ENCODE data around the gene GALNT18. TPM values are rescaled to one million over a fixed set of nuclear protein-coding genes. Genes with fewer than 3 reads are reported as not detected.

The GALNT18 gene
- total and polyA plus RNA-seq, 2 of the 4 experiments (the other 2 are of a cell fraction), result 9.5 to 11.3 TPM

- Histone ChIP-seq H2AFZ (replicated peaks; ENCODE audit: low read length, poor library complexity) (no peak overlapping the region), H4K91ac (ENCODE audit: insufficient read depth, low read depth, low read length) (no peak overlapping the region), H3K18ac (ENCODE audit: low read depth, low read length) (no peak overlapping the region), H4K8ac (ENCODE audit: low read depth in 2 of 2, low read length in 2 of 2) (no peak overlapping the region), H2BK20ac (ENCODE audit: low read depth, low read length) (no peak overlapping the region), H4K5ac (ENCODE audit: low read depth, low read length) (no peak overlapping the region), H2BK120ac (ENCODE audit: low read depth, low read length) (no peak overlapping the region), H3K23ac (ENCODE audit: low read depth, low read length) (no peak overlapping the region), H3K56ac (ENCODE audit: extremely low read depth, insufficient read depth, low read length) (no peak overlapping the region), H3K4ac (ENCODE audit: low read depth, low read length) (no peak overlapping the region), H3K27me3 (ENCODE audit: control insufficient read depth, insufficient read depth, low read length) (peaks cover 9% of the 10 kb centered on the region), H3K9me3 (ENCODE audit: control insufficient read depth, insufficient read depth, low read length) (no peaks in the 10 kb centered on the region), H2AK9ac (replicated peaks; ENCODE audit: low read depth, low read length, poor library complexity) (no peak overlapping the region), H3K9ac (ENCODE audit: low read depth, low read length) (no peak overlapping the region), H3K4me3 (ENCODE audit: insufficient read depth, low read depth, low read length) (no peak overlapping the region), H4K20me1 (ENCODE audit: insufficient read depth, low read length) (no peaks in the 10 kb centered on the region), H3K14ac (replicated peaks; ENCODE audit: low read depth, low read length) (no peak overlapping the region), H3K36me3 (ENCODE audit: control insufficient read depth, insufficient read depth, low read length) (no peaks in the 10 kb centered on the region), H3K9me1 (ENCODE audit: insufficient read depth, low read length) (no peaks in the 10 kb centered on the region), H3K27ac (ENCODE audit: insufficient read depth, low read length) (no peak overlapping the region), H3K79me1 (ENCODE audit: low read depth in 1 of 2, low read length in 2 of 2) (no peaks in the 10 kb centered on the region), H2AK5ac (ENCODE audit: low read depth, low read length) (no peak overlapping the region), H2BK5ac (ENCODE audit: low read depth, low read length, poor library complexity, severe bottlenecking) (no peak overlapping the region), H3K4me2 (ENCODE audit: low read depth, low read length) (no peak overlapping the region), H3K4me1 (ENCODE audit: control insufficient read depth, insufficient read depth, low read length) (peaks cover 10% of the 10 kb centered on the region), H2BK15ac (ENCODE audit: low read depth, low read length) (no peak overlapping the region)
- intact Hi-C loops (cut with micrococcal nuclease), result no loop called here
- CTCF ChIA-PET, result no interaction called here
- DNase-seq, result no peak
- dilution Hi-C loops (cut with HindIII; ENCODE audit: low sequenced_read_pairs, unreplicated experiment), result no loop called here
- no peak for ATAC-seq (ENCODE audit: low read depth)
- WGBS, 2 experiments (ENCODE audit: extremely low coverage in 2 of 2, insufficient read length in 1 of 2), result no CpG with 5 or more reads among the region's 7 CpGs
- POLR2A ChIA-PET (ENCODE audit: unreplicated experiment), result no interaction called here
- in situ Hi-C loops (cut with MboI; ENCODE audit: low sequenced_read_pairs), result no loop called here
- TF ChIP-seq MXI1 (IDR thresholded peaks at IDR 0.05; ENCODE audit: borderline replicate concordance, low read depth, low read length), result no peak
- TF ChIP-seq RAD21 (IDR thresholded peaks at IDR 0.05; ENCODE audit: low read length), result no peak
- no peak for TF ChIP-seq MAFK (IDR thresholded peaks at IDR 0.05; ENCODE audit: low read depth, low read length)
- no peak for TF ChIP-seq RCOR1 (IDR thresholded peaks at IDR 0.05; ENCODE audit: insufficient replicate concordance, low read length)
- TF ChIP-seq POLR2A (IDR thresholded peaks at IDR 0.05; ENCODE audit: low read depth, low read length), result no peak
- no peak for TF ChIP-seq NFE2L2 (IDR thresholded peaks at IDR 0.05; ENCODE audit: low read depth, low read length)
- no peak for TF ChIP-seq BHLHE40 (IDR thresholded peaks at IDR 0.05; ENCODE audit: low read depth, low read length)
- TF ChIP-seq CHD1 (IDR thresholded peaks at IDR 0.05; ENCODE audit: low read depth, low read length), result no peak
- no peak for TF ChIP-seq MAZ (IDR thresholded peaks at IDR 0.05; ENCODE audit: borderline replicate concordance, low read depth, low read length)
- no peak for TF ChIP-seq ELK1 (IDR thresholded peaks at IDR 0.05; ENCODE audit: borderline replicate concordance, low read depth, low read length)
- no peak for TF ChIP-seq CEBPB (IDR thresholded peaks at IDR 0.05; ENCODE audit: low read depth, low read length)
- TF ChIP-seq CTCF (conservative IDR thresholded peaks at IDR 0.05; ENCODE audit: low read depth, low read length), result no peak
- TF ChIP-seq FOS (IDR thresholded peaks at IDR 0.05; ENCODE audit: low read depth, low read length), result no peak
- TF ChIP-seq RFX5 (IDR thresholded peaks at IDR 0.05; ENCODE audit: low read depth, low read length), result no peak
- TF ChIP-seq SMC3 (IDR thresholded peaks at IDR 0.05; ENCODE audit: low read depth, low read length), result no peak
- TF ChIP-seq USF2 (IDR thresholded peaks at IDR 0.05; ENCODE audit: low read depth, low read length), result no peak
- BruUV-seq (replicated peaks), result no TSS peak
Measured at GRCh38 chr11:11441516-11441915, 180.3 kb downstream of the GALNT18 start.

Measured in IMR-90 (cell line).